ENCODE data around the gene MSX1.

GRCh38 chr4:4829837-4830236 is 29.6 kb upstream of the MSX1 start:
- TF ChIP-seq SMC3 (conservative IDR thresholded peaks at IDR 0.05; ENCODE audit: poor library complexity) = no peak
- TF ChIP-seq, protein P1, sequence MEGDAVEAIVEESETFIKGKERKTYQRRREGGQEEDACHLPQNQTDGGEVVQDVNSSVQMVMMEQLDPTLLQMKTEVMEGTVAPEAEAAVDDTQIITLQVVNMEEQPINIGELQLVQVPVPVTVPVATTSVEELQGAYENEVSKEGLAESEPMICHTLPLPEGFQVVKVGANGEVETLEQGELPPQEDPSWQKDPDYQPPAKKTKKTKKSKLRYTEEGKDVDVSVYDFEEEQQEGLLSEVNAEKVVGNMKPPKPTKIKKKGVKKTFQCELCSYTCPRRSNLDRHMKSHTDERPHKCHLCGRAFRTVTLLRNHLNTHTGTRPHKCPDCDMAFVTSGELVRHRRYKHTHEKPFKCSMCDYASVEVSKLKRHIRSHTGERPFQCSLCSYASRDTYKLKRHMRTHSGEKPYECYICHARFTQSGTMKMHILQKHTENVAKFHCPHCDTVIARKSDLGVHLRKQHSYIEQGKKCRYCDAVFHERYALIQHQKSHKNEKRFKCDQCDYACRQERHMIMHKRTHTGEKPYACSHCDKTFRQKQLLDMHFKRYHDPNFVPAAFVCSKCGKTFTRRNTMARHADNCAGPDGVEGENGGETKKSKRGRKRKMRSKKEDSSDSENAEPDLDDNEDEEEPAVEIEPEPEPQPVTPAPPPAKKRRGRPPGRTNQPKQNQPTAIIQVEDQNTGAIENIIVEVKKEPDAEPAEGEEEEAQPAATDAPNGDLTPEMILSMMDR (IDR thresholded peaks at IDR 0.05; ENCODE audit: poor library complexity, severe bottlenecking) = no peak
